ENCODE results near the gene ACLY.

DNA sequence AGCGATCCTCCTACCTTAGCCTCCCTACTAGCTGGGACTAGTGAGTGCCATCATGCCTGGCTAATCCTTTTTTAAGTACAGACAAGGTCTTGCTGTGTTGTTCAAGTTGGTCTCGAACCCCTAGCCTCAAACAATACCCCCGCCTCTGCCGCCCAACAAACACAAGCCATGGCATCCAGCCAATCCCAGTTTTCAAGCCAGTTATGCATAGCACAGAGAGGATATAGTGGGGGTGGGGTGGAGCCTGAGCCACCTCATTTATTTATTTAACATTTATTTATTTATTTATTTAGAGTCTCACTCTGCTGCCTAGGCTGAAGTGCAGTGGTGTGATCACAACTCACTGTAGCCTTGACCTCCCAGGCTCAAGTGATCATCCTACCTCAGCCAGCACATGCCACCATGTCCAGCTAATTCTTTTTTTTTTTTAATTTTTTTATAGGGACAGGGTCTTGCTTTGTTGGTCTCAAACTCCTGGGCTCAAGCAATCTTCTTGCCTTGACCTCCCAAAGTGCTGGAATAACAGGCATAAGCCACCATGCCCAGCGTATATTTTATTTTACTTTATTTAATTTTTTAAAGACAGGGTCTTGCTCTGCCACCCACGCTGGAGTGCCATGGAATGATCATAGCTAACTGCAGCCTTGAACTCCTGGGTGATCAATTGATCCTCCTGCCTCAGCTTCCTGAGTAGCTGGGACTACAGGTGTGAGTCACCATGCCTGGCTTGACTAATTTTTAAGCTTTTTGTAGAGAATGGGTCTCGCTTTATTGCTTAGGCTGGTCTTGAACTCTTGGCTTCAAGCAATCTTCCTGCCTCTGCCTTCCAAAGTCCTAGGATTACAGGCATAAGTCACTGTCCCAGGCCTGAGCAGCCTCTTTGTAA, 27.4 kb downstream of the ACLY start:
- TF ChIP-seq EZH2 (IDR thresholded peaks at IDR 0.05; ENCODE audit: borderline replicate concordance, low read length), result no peak
- no peak for TF ChIP-seq CTCF (conservative IDR thresholded peaks at IDR 0.05 in 1 of 2, IDR thresholded peaks at IDR 0.05 in 1 of 2; ENCODE audit: extremely low read depth in 1 of 2, insufficient read depth in 1 of 2, low read depth in 1 of 2, low read length in 2 of 2)

Measured in mammary epithelial cell (primary cell).